ENCODE measurements around the gene KRTAP10-10. TPM values are rescaled to one million over a fixed set of nuclear protein-coding genes. Genes with fewer than 3 reads are reported as not detected.
A peak's percentile ranks its signal among the peaks of the same experiment; 100 is the strongest.

KRTAP10-10 gene
- total and polyA plus RNA-seq, 2 of the 8 experiments (the other 6 are each of a cell fraction or from before 2014, with no cell fraction given): not detected

GRCh38 chr21:44614161-44614631 is 23.0 kb upstream of the KRTAP10-10 start:
- Histone ChIP-seq H3K9me3 (ENCODE audit: insufficient read depth in 2 of 2, low read depth in 1 of 2, low read length in 1 of 2) (peaks cover 19 to 22% of the 10 kb centered on the region in 2 experiments), H4K20me1 (replicated peaks in 1 of 2; ENCODE audit: control insufficient read depth in 1 of 2, insufficient read depth in 2 of 2, low read length in 2 of 2) (peaks cover 0 to 1% of the 10 kb centered on the region in 2 experiments), H2BK12ac (ENCODE audit: low read depth, low read length) (peak overlapping the region; percentile 71; the same call in 1 of the 2 replicates), H3K4me3 (ENCODE audit: extremely low read depth in 1 of 4, insufficient read depth in 2 of 4, low read depth in 3 of 4, low read length in 4 of 4) (no peak overlapping the region), H3K9ac (replicated peaks in 1 of 4; ENCODE audit: extremely low read depth in 1 of 4, low read depth in 3 of 4, low read length in 3 of 4) (no peak overlapping the region), H2BK120ac (replicated peaks; ENCODE audit: low read depth, low read length) (no peak overlapping the region), H3K27ac (ENCODE audit: low read depth, low read length) (no peak overlapping the region), H4K8ac (ENCODE audit: extremely low read depth, insufficient read depth, low read length) (peak overlapping the region; percentile 82), H4K91ac (replicated peaks; ENCODE audit: insufficient read length, low read length) (peak overlapping the region; percentile 42), H3K23me2 (ENCODE audit: low read depth, low read length) (no peaks in the 10 kb centered on the region), H3K14ac (ENCODE audit: insufficient read length) (no peak overlapping the region), H2BK20ac (ENCODE audit: low read length) (peak overlapping the region; percentile 61; the same call in 1 of the 2 replicates), H3K23ac (ENCODE audit: insufficient read length) (no peak overlapping the region), H3K27me3 (replicated peaks in 1 of 4; ENCODE audit: control insufficient read depth in 3 of 4, extremely low read depth in 1 of 4, insufficient read depth in 3 of 4, low read length in 3 of 4) (no peaks in the 10 kb centered on the region), H3K56ac (replicated peaks; ENCODE audit: insufficient read length, low read depth, low read length) (no peak overlapping the region), H3K36me3 (ENCODE audit: control insufficient read depth in 2 of 4, insufficient read depth in 4 of 4, low read length in 3 of 4) (no peaks in the 10 kb centered on the region), H3K4me1 (replicated peaks in 1 of 4; ENCODE audit: control insufficient read depth in 3 of 4, insufficient read depth in 4 of 4, low read length in 3 of 4) (peaks cover 0 to 6% (median 2%) of the 10 kb centered on the region in 4 experiments; a peak in 4 of 7 replicates), H4K5ac (ENCODE audit: insufficient read length, low read depth, low read length) (no peak overlapping the region), H2BK15ac (ENCODE audit: low read length) (no peak overlapping the region), H2BK5ac (ENCODE audit: low read depth, low read length) (peak overlapping the region; percentile 26; the same call in 1 of the 2 replicates), H3K4ac (replicated peaks; ENCODE audit: insufficient read length, low read depth, low read length) (no peak overlapping the region), H2AFZ (ENCODE audit: low read length) (no peak overlapping the region), H3K18ac (ENCODE audit: extremely low read depth, low read length) (no peak overlapping the region), H3K79me2 (ENCODE audit: control insufficient read depth in 1 of 2, insufficient read depth in 2 of 2, low read length in 2 of 2) (no peaks in the 10 kb centered on the region), H3K79me1 (ENCODE audit: low read depth, low read length) (no peaks in the 10 kb centered on the region; the same call in 1 of the 2 replicates), H2AK5ac (ENCODE audit: low read depth, low read length) (no peak overlapping the region), H3K4me2 (ENCODE audit: insufficient read depth in 1 of 2, low read depth in 2 of 2, low read length in 2 of 2) (no peak overlapping the region)
- 91% methylated on average over 20 of the region's 20 CpGs; no CpG with 5 or more reads in 1 of the 2 experiments for WGBS, 2 experiments (ENCODE audit: extremely low coverage in 1 of 2, insufficient coverage in 1 of 2, insufficient read length in 1 of 2, insufficient replicate concordance in 2 of 2, low coverage in 1 of 2, low lambda C conversion rate in 2 of 2, missing lambda C conversion rate in 1 of 2)
- no peak for FAIRE-seq
- peak in 1 of 2 experiments; percentile 41 for DNase-seq (ENCODE audit: low read depth in 1 of 2, low spot score in 2 of 2)
- ChIA-PET POLR2A (ENCODE audit: partially characterized antibody) (no interaction called here), CTCF (ENCODE audit: partially characterized antibody) (interaction anchor here (0.5 to 1.1 kb wide), 4 partner anchors 12 to 1043 kb away, joined by 3 to 4 read pairs (median 3); partner anchors contain the start of gene KRTAP10-5)
- TF ChIP-seq TCF12 (IDR thresholded peaks at IDR 0.05; ENCODE audit: low read depth, low read length) (no peak), RXRA (IDR thresholded peaks at IDR 0.05; ENCODE audit: insufficient read depth, low read depth, low read length) (no peak), EP300 (IDR thresholded peaks at IDR 0.05; ENCODE audit: borderline replicate concordance in 1 of 2, low read depth in 2 of 2, low read length in 2 of 2) (no peak), YY1 (IDR thresholded peaks at IDR 0.05; ENCODE audit: low read depth, low read length) (no peak), RAD21 (IDR thresholded peaks at IDR 0.05 in 1 of 2, conservative IDR thresholded peaks at IDR 0.05 in 1 of 2; ENCODE audit: low read depth in 2 of 2, low read length in 2 of 2) (no peak), EGR1 (IDR thresholded peaks at IDR 0.05; ENCODE audit: borderline replicate concordance, low read depth, low read length) (no peak), GABPA (IDR thresholded peaks at IDR 0.05; ENCODE audit: borderline replicate concordance, insufficient read depth, low read length) (no peak)

Data from H1 (cell line).